Measurements from ENCODE around the gene VDAC1.

Gene VDAC1

DNA sequence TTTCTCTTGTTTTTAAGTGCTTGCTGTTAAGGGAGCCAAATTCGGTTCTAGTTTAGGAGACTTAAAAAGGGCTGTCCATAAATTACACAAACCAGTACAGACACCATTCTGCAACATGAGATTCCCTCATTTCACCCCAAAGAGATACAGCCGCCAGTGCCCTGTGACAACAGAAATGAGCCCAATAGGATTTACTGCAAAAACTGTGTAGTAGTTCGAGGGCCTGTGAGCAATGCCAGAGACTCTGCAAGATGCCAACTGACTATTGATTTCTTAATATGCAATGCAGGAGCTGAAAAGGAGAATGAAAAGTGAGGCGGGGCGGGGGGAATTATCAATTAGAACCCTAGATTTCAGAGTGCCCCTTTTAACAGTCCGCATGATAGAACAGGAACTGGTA lies 30.6 kb downstream of the VDAC1 start:
- Histone ChIP-seq H3K27me3 (ENCODE audit: insufficient read depth, low read depth, severe bottlenecking) (no peaks in the 10 kb centered on the region), H3K36me3 (peaks cover 69% of the 10 kb centered on the region), H3K4me3 (ENCODE audit: low read depth, low read length) (no peak overlapping the region), H3K9me3 (ENCODE audit: severe bottlenecking) (no peaks in the 10 kb centered on the region), H3K27ac (no peak overlapping the region)
- TF ChIP-seq, protein P1, sequence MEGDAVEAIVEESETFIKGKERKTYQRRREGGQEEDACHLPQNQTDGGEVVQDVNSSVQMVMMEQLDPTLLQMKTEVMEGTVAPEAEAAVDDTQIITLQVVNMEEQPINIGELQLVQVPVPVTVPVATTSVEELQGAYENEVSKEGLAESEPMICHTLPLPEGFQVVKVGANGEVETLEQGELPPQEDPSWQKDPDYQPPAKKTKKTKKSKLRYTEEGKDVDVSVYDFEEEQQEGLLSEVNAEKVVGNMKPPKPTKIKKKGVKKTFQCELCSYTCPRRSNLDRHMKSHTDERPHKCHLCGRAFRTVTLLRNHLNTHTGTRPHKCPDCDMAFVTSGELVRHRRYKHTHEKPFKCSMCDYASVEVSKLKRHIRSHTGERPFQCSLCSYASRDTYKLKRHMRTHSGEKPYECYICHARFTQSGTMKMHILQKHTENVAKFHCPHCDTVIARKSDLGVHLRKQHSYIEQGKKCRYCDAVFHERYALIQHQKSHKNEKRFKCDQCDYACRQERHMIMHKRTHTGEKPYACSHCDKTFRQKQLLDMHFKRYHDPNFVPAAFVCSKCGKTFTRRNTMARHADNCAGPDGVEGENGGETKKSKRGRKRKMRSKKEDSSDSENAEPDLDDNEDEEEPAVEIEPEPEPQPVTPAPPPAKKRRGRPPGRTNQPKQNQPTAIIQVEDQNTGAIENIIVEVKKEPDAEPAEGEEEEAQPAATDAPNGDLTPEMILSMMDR (IDR thresholded peaks at IDR 0.05; ENCODE audit: low read depth, low read length): no peak
- DNase-seq: no peak

DNA sequence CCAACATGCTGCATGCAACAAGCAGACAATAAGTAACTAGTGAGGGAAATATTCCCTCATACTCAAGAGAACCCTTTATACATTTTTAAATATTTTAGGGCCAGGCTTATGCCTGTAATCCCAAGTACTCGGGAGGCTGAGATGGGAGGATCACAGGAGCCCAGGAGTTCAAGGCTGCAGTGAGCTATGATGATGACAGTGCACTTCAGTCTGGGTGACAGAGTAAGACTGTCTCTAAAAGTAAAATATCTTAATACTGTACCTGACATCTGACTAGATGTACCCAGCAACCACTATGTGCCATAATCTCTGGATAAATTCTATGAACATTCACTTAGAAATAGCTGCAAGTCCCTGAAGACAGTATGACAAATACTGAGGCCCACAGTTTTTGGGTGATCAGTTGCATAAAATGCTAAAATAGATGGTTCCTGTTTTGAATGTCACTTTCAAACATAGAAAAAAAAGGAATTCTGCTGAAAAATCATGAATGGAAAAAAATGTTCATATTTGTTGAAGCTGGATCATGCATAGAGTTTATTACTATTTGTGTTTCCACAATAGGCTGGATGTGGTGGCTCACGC lies 34.4 kb downstream of the VDAC1 start:
- H3K27ac ChIP-seq: no peak overlapping the region
- no peaks in the 10 kb centered on the region for H3K9me3 ChIP-seq (ENCODE audit: severe bottlenecking)
- no peak overlapping the region for H3K4me3 ChIP-seq (ENCODE audit: low read depth, low read length)

DNA sequence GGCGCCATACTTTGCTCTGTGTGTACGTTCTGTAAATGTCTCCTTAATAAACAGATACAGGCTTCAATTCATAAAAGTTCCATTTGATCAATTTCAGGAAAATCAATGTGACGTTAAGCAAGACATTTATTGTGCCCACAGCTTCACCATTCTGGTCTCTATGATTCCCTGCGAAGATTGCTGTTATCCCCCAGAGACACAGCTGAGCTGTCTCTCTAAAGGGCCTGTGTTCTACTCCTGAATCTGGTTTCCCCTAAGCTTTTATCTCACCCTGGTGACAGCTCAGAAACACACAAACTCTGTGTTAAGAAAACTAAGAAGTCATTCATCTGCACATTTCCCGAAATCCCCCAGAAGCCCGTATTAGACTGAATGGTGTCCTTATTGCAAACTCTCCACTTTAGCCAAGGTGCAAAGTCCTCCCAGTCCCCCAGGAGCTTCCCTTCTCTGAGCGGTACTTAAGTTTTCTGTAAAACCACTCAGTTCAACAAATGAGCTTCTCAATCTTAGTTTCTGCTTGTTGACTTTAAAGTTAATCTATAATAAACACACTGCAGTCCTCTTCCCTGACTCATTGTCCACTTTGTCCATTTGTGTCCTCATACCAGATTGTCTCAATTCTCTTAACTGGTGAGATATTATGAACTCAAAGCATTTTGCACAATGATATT lies 35.0 kb downstream of the VDAC1 start:
- Histone ChIP-seq H3K4me3 (ENCODE audit: low read depth, low read length) (no peak overlapping the region), H3K27me3 (ENCODE audit: insufficient read depth, low read depth, severe bottlenecking) (no peaks in the 10 kb centered on the region), H3K27ac (no peak overlapping the region), H3K36me3 (peaks cover 35% of the 10 kb centered on the region), H3K9me3 (ENCODE audit: severe bottlenecking) (no peaks in the 10 kb centered on the region)
- TF ChIP-seq, protein P1 (IDR thresholded peaks at IDR 0.05; ENCODE audit: low read depth, low read length): no peak
- DNase-seq: no peak

More for the DNA sequence above, 34.4 kb downstream of the VDAC1 start:
- no peak for DNase-seq
- Histone ChIP-seq H3K27me3 (ENCODE audit: insufficient read depth, low read depth, severe bottlenecking) (no peaks in the 10 kb centered on the region), H3K36me3 (peaks cover 39% of the 10 kb centered on the region)
- TF ChIP-seq, protein P1 (IDR thresholded peaks at IDR 0.05; ENCODE audit: low read depth, low read length): no peak

DNA sequence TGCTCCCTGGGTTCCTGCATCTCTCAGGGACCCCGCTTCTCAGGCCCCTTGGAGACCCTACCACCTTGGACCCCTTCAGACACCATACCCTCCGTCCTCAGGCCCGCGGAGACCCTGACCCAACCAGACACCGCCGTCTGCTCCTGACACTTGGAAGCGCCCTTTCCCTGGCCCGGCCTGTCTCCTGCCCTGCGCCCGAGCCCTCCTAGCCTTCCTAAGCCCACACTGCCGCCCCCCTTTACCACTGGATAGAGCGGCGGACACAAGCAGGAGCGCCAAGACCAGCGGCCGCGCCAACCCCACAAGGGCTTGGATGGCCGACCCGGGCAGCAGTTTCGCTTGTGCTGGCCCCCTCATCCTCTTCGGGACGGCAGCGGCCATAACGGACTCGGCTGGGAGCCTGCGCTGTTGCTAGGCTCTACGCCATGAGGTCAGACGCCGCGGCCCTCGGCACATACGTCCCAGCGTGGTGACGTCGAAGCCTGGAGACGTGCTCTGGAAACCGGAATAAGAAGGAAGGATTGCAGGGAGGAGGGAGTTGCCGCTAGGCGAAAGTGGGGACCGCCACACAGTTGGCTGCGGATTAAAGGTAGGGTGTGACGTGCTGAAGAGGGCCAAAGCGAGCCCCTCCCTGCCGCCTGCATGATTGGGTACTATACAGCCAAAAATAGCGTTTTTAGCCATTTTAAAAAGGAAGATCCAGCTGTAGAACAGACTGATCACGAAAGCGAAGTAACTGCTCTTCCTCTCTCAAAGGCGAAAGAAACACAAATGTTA lies 36.4 kb downstream of the VDAC1 start, which contains the start of gene C5orf15:
C5orf15 (minus strand) TSS at position 422 of the 777 bp plus-strand sequence; CDS start at position 381, 41 bp downstream.
- Histone ChIP-seq H3K36me3 (peaks cover 21% of the 10 kb centered on the region), H3K4me3 (ENCODE audit: low read depth, low read length) (peak within 1 kb of the TSS; percentile 81), H3K27ac (peak within 1 kb of the TSS; percentile 92), H3K27me3 (ENCODE audit: insufficient read depth, low read depth, severe bottlenecking) (no peaks in the 10 kb centered on the region), H3K9me3 (ENCODE audit: severe bottlenecking) (no peaks in the 10 kb centered on the region)
- TF ChIP-seq, protein P1 (IDR thresholded peaks at IDR 0.05; ENCODE audit: low read depth, low read length): no peak
- DNase-seq: peak; percentile 95

DNA sequence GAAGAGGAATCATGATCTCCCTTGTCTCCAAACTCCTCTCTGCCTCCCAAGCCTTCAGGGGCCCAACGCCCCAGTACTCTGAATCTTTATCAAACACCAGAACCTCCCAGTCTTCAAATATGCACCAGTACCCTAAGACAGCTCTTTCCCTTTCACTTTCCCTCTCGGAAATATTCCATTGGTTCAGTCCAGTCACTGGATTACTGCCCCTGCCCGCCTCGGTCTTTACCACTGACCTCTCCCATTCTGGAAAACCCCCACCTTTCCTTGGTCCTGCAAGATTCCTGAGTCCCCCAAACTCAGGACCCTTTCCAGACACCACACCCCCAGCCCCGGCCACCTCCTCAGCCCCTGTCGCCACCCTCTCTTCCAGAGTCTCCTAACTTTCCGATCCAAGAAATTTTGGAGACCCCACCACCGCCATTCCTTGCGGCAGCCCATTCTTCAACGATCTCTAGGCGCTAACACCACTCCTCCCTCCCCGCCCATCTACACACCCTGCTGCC lies 37.0 kb downstream of the VDAC1 start:
- Histone ChIP-seq H3K4me3 (ENCODE audit: low read depth, low read length) (peak overlapping the region; percentile 81), H3K9me3 (ENCODE audit: severe bottlenecking) (no peaks in the 10 kb centered on the region), H3K27me3 (ENCODE audit: insufficient read depth, low read depth, severe bottlenecking) (no peaks in the 10 kb centered on the region), H3K36me3 (peaks cover 14% of the 10 kb centered on the region), H3K27ac (peak overlapping the region; percentile 92)
- TF ChIP-seq, protein P1 (IDR thresholded peaks at IDR 0.05; ENCODE audit: low read depth, low read length): no peak
- DNase-seq: no peak

Measured in WERI-Rb-1 (cell line).